ENCODE measurements around the gene JTB. TPM values are rescaled to one million over a fixed set of nuclear protein-coding genes. Genes with fewer than 3 reads are reported as not detected.

JTB gene
- total RNA-seq, 1 experiment from 2014 or later = 123 TPM

DNA sequence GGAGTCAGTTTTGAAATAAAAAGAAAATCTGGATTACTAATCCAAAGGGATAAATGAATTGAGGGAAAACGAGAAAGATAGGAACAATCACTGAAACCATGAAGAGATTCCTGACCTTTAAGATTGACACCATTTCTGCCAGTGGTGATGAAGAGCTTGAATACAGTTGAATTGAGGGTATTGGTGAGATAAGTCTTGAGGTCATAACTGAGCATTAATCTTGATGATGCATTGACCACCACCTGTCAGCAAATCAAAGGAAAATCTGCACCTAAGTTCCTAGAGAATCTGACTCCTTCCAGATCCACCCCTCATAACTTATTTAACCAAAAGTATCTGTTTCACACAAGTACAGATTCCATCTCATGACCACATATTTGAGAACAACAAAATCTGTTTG, 34.7 kb upstream of the JTB start:
- intact Hi-C loops (cut with micrococcal nuclease) = no loop called here
- Histone ChIP-seq H3K9me3 (ENCODE audit: control insufficient read depth in 1 of 2, insufficient read depth in 1 of 2, low read depth in 1 of 2, low read length in 2 of 2) (no peaks in the 10 kb centered on the region), H3K4me2 (ENCODE audit: low read length) (no peak overlapping the region), H2AFZ (ENCODE audit: low read depth, low read length, poor library complexity, severe bottlenecking) (no peak overlapping the region), H3K36me3 (ENCODE audit: control insufficient read depth in 1 of 2, insufficient read depth in 2 of 2, low read length in 2 of 2) (no peaks in the 10 kb centered on the region), H3K4me3 (replicated peaks in 1 of 2; ENCODE audit: low read depth in 1 of 2, low read length in 2 of 2) (no peak overlapping the region), H3K79me2 (ENCODE audit: insufficient read depth, low read length) (no peaks in the 10 kb centered on the region), H3K9me2 (ENCODE audit: insufficient read depth) (no peaks in the 10 kb centered on the region), H3K4me1 (ENCODE audit: control insufficient read depth in 1 of 2, insufficient read depth in 2 of 2, low read length in 2 of 2) (peaks cover 3 to 6% of the 10 kb centered on the region in 2 experiments; a peak in 2 of 4 replicates), H3K27ac (ENCODE audit: low read depth, low read length) (no peak overlapping the region), H3K9ac (ENCODE audit: low read length) (no peak overlapping the region), H4K20me1 (ENCODE audit: insufficient read depth) (no peaks in the 10 kb centered on the region), H3K27me3 (ENCODE audit: insufficient read depth, low read length) (no peaks in the 10 kb centered on the region)
- no peak for DNase-seq (ENCODE audit: low read depth, low spot score)
- TF ChIP-seq ZBTB33 (IDR thresholded peaks at IDR 0.05; ENCODE audit: extremely low read depth, insufficient replicate concordance, low read length) (no peak), YY1 (IDR thresholded peaks at IDR 0.05; ENCODE audit: extremely low read depth, insufficient replicate concordance, low read depth, low read length) (no peak), POLR2A (IDR thresholded peaks at IDR 0.05; ENCODE audit: borderline replicate concordance, extremely low read depth, insufficient read depth, insufficient read length) (no peak), EZH2 (IDR thresholded peaks at IDR 0.05) (no peak), SP1 (IDR thresholded peaks at IDR 0.05; ENCODE audit: low read depth) (no peak), CEBPB (IDR thresholded peaks at IDR 0.05; ENCODE audit: low read depth) (no peak), RAD21 (IDR thresholded peaks at IDR 0.05; ENCODE audit: low read depth) (no peak), EZH2phosphoT487 (IDR thresholded peaks at IDR 0.05; ENCODE audit: borderline replicate concordance) (no peak), CBX3 (IDR thresholded peaks at IDR 0.05; ENCODE audit: low read depth) (no peak), SRF (IDR thresholded peaks at IDR 0.05; ENCODE audit: low read depth) (no peak), EGR1 (IDR thresholded peaks at IDR 0.05; ENCODE audit: low read depth) (no peak), FOSL1 (IDR thresholded peaks at IDR 0.05; ENCODE audit: low read depth) (no peak), JUND (IDR thresholded peaks at IDR 0.05) (no peak), CTCF (IDR thresholded peaks at IDR 0.05 in 2 of 3, conservative IDR thresholded peaks at IDR 0.05 in 1 of 3; ENCODE audit: borderline replicate concordance in 1 of 3, insufficient read depth in 1 of 3, low read depth in 2 of 3, low read length in 2 of 3) (no peak), POLR2AphosphoS5 (IDR thresholded peaks at IDR 0.05; ENCODE audit: low read depth, low read length) (no peak), ZNF274 (IDR thresholded peaks at IDR 0.05; ENCODE audit: low read depth, low read length) (no peak)
- TF ChIP-seq, protein P1, sequence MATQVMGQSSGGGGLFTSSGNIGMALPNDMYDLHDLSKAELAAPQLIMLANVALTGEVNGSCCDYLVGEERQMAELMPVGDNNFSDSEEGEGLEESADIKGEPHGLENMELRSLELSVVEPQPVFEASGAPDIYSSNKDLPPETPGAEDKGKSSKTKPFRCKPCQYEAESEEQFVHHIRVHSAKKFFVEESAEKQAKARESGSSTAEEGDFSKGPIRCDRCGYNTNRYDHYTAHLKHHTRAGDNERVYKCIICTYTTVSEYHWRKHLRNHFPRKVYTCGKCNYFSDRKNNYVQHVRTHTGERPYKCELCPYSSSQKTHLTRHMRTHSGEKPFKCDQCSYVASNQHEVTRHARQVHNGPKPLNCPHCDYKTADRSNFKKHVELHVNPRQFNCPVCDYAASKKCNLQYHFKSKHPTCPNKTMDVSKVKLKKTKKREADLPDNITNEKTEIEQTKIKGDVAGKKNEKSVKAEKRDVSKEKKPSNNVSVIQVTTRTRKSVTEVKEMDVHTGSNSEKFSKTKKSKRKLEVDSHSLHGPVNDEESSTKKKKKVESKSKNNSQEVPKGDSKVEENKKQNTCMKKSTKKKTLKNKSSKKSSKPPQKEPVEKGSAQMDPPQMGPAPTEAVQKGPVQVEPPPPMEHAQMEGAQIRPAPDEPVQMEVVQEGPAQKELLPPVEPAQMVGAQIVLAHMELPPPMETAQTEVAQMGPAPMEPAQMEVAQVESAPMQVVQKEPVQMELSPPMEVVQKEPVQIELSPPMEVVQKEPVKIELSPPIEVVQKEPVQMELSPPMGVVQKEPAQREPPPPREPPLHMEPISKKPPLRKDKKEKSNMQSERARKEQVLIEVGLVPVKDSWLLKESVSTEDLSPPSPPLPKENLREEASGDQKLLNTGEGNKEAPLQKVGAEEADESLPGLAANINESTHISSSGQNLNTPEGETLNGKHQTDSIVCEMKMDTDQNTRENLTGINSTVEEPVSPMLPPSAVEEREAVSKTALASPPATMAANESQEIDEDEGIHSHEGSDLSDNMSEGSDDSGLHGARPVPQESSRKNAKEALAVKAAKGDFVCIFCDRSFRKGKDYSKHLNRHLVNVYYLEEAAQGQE (IDR thresholded peaks at IDR 0.05; ENCODE audit: low read depth) = no peak
- TF ChIP-seq, protein P2, sequence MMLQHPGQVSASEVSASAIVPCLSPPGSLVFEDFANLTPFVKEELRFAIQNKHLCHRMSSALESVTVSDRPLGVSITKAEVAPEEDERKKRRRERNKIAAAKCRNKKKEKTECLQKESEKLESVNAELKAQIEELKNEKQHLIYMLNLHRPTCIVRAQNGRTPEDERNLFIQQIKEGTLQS (IDR thresholded peaks at IDR 0.05) = no peak
- POLR2A ChIA-PET = interaction anchor here (1.2 kb wide), 1 partner anchor 22 kb away, joined by 4 read pairs; the partner anchor contains the start of gene RPS27
- RAD21 ChIA-PET (ENCODE audit: low non-redundant PET in 1 of 2, low total read pairs in 2 of 2, uncharacterized antibody in 2 of 2, unreplicated experiment in 2 of 2) = no interaction called here
- CTCF ChIA-PET = no interaction called here
- no TSS peak for BruUV-seq (replicated peaks)
- ATAC-seq = no peak

Data from HCT116 (cell line).